Measurements from ENCODE around the gene RFTN1. TPM values are rescaled to one million over a fixed set of nuclear protein-coding genes. Genes with fewer than 3 reads are reported as not detected.

Gene RFTN1
- total RNA-seq, 1 experiment from 2014 or later = 4.5 TPM

DNA sequence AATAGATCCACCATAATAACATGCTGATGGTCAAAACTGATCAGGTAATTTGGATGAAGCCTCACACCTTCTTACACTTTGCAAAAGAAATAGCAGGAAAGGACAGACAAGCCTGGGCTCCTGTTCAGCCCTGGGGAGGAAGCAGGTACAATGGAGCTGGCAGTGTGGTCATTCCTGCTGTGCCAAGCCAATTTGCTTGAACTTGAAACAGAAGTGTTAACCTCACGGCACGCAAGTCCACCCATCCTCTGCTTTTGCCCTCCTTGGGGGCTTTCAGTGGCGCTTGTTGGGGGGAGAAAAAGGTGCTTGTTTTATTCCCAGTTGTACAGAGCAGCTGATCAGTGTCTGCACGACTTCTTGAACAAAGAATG lies 36.8 kb upstream of the RFTN1 start:
- intact Hi-C loops (cut with micrococcal nuclease) = loop anchor here (1.0 to 2.0 kb wide), 4 partner anchors 260 to 735 kb away; no protein-coding TSS in a partner anchor
- no peak for TF ChIP-seq CTCF (IDR thresholded peaks at IDR 0.05; ENCODE audit: unreplicated experiment)
- BruUV-seq (replicated peaks) = no TSS peak
- CTCF ChIA-PET = interaction anchor here (0.6 to 6.6 kb wide), 23 partner anchors 13 to 1145 kb away, joined by 3 to 111 read pairs (median 5); partner anchors contain the start of genes DPH3 and OXNAD1
- Mint-ChIP-seq H3K27ac (ENCODE audit: low read depth, unreplicated experiment) (no peak overlapping the region), H3K27me3 (ENCODE audit: insufficient read depth, unreplicated experiment) (peaks cover 20% of the 10 kb centered on the region), H3K9me3 (ENCODE audit: unreplicated experiment) (peaks cover 7% of the 10 kb centered on the region), H3K4me1 (ENCODE audit: insufficient read depth, unreplicated experiment) (peaks cover 22% of the 10 kb centered on the region), H3K36me3 (ENCODE audit: insufficient read depth, unreplicated experiment) (peaks cover 5% of the 10 kb centered on the region), H3K4me3 (ENCODE audit: unreplicated experiment) (no peak overlapping the region)
- no peak for DNase-seq (ENCODE audit: unreplicated experiment)
- POLR2A ChIA-PET = interaction anchor here (0.6 to 1.2 kb wide), 5 partner anchors 46 to 260 kb away, joined by 3 to 6 read pairs (median 4); no protein-coding TSS in a partner anchor

- no peak overlapping the region for H3K4me3 Mint-ChIP-seq (ENCODE audit: unreplicated experiment)
- no peak for TF ChIP-seq CTCF (IDR thresholded peaks at IDR 0.05; ENCODE audit: unreplicated experiment)
- no peak overlapping the region for H3K27ac Mint-ChIP-seq (ENCODE audit: low read depth, unreplicated experiment)
- BruUV-seq (replicated peaks) = no TSS peak
- peaks cover 5% of the 10 kb centered on the region for H3K36me3 Mint-ChIP-seq (ENCODE audit: insufficient read depth, unreplicated experiment)
- intact Hi-C loops (cut with micrococcal nuclease) = no loop called here
- H3K4me1 Mint-ChIP-seq (ENCODE audit: insufficient read depth, unreplicated experiment) = peaks cover 20% of the 10 kb centered on the region
- DNase-seq (ENCODE audit: unreplicated experiment) = peak; percentile 70
- peaks cover 21% of the 10 kb centered on the region for H3K27me3 Mint-ChIP-seq (ENCODE audit: insufficient read depth, unreplicated experiment)
- ChIA-PET POLR2A (no interaction called here), CTCF (no interaction called here)
- peaks cover 3% of the 10 kb centered on the region for H3K9me3 Mint-ChIP-seq (ENCODE audit: unreplicated experiment)
Observed at GRCh38 chr3:16548721-16549120, 35.2 kb upstream of the RFTN1 start.

- no TSS peak for BruUV-seq (replicated peaks)
- peaks cover 25% of the 10 kb centered on the region for H3K27me3 Mint-ChIP-seq (ENCODE audit: insufficient read depth, unreplicated experiment)
- H3K27ac Mint-ChIP-seq (ENCODE audit: low read depth, unreplicated experiment) = no peak overlapping the region
- ChIA-PET POLR2A (interaction anchor here (0.6 to 0.7 kb wide), 2 partner anchors 257 to 295 kb away, joined by 3 read pairs; no protein-coding TSS in a partner anchor), CTCF (interaction anchor here (0.6 kb wide), 1 partner anchor 284 kb away, joined by 3 read pairs; no protein-coding TSS in a partner anchor)
- no peak for TF ChIP-seq CTCF (IDR thresholded peaks at IDR 0.05; ENCODE audit: unreplicated experiment)
- peaks cover 5% of the 10 kb centered on the region for H3K36me3 Mint-ChIP-seq (ENCODE audit: insufficient read depth, unreplicated experiment)
- H3K9me3 Mint-ChIP-seq (ENCODE audit: unreplicated experiment) = no peaks in the 10 kb centered on the region
- intact Hi-C loops (cut with micrococcal nuclease) = no loop called here
- no peak overlapping the region for H3K4me3 Mint-ChIP-seq (ENCODE audit: unreplicated experiment)
- H3K4me1 Mint-ChIP-seq (ENCODE audit: insufficient read depth, unreplicated experiment) = peaks cover 17% of the 10 kb centered on the region
- no peak for DNase-seq (ENCODE audit: unreplicated experiment)
Observed at GRCh38 chr3:16547561-16548357, 34.3 kb upstream of the RFTN1 start.

DNA sequence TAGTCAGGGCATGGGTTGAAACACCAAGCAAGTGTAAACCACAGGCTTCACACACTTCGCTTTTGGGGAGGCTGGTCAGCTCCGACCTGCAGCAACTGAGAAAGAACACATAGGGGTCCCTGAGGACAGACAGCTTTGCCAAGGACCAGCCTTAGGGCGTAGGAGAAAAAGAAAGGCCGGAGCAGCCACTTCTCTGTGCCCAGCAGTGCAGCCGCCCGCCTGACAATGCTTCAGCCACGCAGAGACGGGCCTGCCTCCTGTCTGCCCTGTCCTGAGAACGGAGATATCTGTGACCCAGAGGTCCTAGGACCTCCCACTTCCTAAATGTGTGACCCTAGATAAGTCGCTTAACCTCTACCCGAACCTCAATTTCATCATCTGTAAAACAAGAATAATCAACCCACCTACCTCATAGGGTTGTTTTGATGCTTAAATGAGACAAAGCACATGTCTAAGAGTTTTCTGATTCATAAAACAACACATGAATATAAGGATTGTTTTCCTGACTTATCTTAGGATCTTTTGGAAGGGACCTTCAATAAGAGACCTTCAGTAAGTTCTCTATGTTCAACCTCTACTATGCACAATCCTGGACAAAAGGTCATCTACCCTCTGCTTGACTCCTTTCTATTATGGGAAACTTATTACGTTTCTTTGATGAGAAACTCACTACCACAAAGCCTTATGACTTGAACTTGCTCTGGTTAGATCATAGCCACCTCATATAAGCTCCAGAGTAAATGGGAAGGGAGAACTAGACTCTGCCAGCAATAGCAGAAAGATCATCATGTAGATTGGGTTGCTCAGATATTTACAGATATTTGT lies 32.9 kb upstream of the RFTN1 start:
- no peak for DNase-seq (ENCODE audit: unreplicated experiment)
- no peak for TF ChIP-seq CTCF (IDR thresholded peaks at IDR 0.05; ENCODE audit: unreplicated experiment)
- no peak overlapping the region for H3K4me3 Mint-ChIP-seq (ENCODE audit: unreplicated experiment)
- H3K27ac Mint-ChIP-seq (ENCODE audit: low read depth, unreplicated experiment) = no peak overlapping the region
- H3K4me1 Mint-ChIP-seq (ENCODE audit: insufficient read depth, unreplicated experiment) = peaks cover 16% of the 10 kb centered on the region
- no peaks in the 10 kb centered on the region for H3K9me3 Mint-ChIP-seq (ENCODE audit: unreplicated experiment)
- CTCF ChIA-PET = interaction anchor here (0.6 to 2.6 kb wide), 3 partner anchors 53 to 282 kb away, joined by 3 to 20 read pairs (median 3); no protein-coding TSS in a partner anchor
- intact Hi-C loops (cut with micrococcal nuclease) = no loop called here
- no TSS peak for BruUV-seq (replicated peaks)
- peaks cover 5% of the 10 kb centered on the region for H3K36me3 Mint-ChIP-seq (ENCODE audit: insufficient read depth, unreplicated experiment)
- peaks cover 35% of the 10 kb centered on the region for H3K27me3 Mint-ChIP-seq (ENCODE audit: insufficient read depth, unreplicated experiment)
- POLR2A ChIA-PET = no interaction called here
